Thyroid gland (tissue), 4 donors: ENCODE results near the gene TLE6.

ENCODE experiments used
- CTCF ChIP-seq, 6 experiments: fragments of 200-600 bp in 3 of 6; fragments of 450-650 bp in 3 of 6; sonication (generic) in 3 of 6; IDR thresholded peaks; one replicate each; pipeline ENCODE4 v1.5.1; 2016 to 2019; ENCODE audit warnings: antibody characterized with exemption in 6 of 6, mild to moderate bottlenecking in 2 of 6, inconsistent platforms in 1 of 6, moderate library complexity in 1 of 6
- POLR2A ChIP-seq, 2 donors: fragments of 450-650 bp; IDR thresholded peaks; one replicate each; pipeline ENCODE4 v1.6.1; 2017; ENCODE audit warnings: antibody characterized with exemption in 2 of 2, mild to moderate bottlenecking in 2 of 2, moderate library complexity in 1 of 2

DNA sequence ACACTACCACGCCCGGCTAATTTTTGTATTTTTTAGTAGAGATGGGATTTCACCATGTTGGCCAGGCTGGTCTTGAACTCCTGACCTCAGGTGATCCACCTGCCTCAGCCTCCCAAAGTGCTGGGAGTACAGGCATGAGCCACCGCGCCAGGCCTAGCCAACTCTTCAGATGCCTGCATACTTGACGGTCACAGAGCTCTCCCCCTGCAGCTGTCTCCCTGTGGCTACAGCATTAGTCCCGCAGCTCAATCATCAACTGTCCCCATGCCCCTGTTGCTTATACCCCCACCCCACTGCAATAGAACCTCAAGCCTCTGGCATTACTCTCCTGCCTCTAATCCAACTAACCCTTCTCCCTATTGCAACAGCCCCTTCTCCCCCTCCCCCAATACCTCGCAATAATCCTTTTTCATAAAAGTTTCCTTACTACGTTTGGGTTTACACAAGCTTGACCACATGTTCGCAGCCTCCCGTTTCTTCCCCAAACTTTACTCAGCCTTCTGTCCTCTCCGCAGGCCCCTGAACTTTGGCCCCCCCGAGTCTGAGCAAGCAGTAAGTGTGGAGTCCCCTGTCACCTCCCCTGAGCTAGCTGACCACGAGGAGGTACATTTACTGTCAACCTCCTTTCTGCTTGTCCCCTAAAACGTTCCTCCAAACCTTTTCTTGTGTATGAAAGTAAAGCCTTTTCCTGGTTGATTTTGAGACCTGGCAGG lies 34.3 kb upstream of the TLE6 start:
- TF ChIP-seq POLR2A (IDR thresholded peaks at IDR 0.05): no peak
- TF ChIP-seq CTCF (IDR thresholded peaks at IDR 0.05): no peak
